DMS79 (cell line): ENCODE measurements around the gene SLC26A3.

Experiments used
- DNase-seq: peaks from one replicate; lab custom pipeline; 2025; lab: John Stamatoyannopoulos, UW

The SLC26A3 gene

DNA sequence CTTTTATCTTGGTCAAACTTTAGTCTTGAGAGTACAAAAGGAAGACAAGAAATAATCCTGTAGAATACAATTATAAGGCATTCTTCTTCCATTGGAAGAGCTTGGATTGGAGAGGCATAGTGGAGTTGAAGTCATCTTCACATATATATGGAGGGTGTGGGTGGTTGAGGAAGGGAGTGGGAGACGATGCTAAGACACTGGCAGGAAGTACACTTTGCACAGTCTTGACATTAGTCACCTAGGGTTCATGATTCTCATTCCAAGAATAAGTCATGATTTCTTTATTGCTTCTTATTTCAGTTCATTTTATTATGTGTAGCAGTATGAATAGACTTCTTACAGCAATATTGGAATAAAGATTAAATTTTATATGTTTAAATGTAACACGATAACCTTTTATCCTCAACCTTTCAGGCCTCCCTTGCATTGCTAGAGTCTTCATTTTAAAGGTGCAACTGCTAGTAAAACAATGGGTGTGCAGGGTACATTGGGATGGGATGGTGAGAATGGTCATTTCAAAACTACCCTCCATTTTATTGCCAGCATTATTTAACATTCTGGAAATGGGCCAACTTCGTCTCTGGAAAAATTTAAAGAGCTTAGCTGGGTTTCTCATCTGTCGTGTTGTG is 12.3 kb upstream of the SLC26A3 start:
- no peak for DNase-seq

DNA sequence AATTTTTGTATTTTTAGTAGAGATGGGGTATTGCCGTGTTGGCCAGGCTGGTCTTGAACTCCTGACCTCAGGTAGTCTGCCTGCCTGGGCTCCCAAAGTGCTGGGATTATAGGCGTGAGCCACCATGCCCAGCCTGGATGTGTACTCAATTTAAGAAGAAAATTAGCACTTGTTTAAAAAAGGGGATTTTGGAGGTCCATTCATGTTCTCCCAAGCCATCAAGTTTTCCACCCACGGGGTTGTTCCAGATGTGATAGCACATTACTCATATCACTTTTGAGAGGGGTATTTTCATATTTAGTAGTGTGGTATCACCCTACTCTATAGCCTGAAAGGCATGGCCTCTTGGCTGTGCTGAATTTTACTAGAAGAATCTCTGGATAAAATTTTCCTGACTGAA is 10.5 kb upstream of the SLC26A3 start:
- no peak for DNase-seq

DNA sequence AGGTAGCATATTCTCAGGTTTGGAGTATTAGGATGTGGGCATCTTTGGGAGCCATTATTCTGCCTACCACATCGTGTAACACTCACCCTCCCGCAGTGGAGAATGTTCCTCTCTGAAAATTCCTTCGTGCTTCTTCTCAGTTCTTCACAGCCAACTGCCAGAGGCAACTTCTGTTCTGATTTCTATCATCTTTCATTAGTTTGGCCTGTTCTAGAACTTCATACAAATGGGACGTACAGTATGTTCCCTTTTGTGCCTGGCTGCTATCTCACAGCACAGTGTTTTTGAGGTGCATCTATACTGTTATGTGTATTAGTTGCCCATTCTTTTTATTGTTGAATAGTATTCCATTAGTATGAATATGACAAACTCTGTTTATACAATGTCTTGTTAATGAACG is 8.9 kb upstream of the SLC26A3 start:
- DNase-seq = no peak

DNA sequence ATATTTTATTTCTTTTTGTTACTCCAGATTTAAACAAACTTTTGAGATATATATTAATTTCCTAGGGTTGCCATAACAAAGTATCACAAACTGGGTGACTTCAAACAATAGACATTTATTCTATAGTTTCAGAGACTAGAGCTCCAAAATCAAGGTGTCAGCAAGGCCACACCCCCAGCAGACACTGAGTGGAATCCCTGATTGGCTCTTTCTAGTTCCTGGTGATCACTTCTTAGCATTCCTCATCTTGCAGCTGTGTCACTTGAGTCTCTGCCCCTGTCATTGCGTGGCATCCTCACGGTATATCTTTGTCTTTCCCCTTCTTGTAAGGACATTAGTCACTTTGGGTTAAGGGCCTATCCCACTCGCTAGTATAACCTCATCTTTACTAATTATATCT is 7.6 kb upstream of the SLC26A3 start:
- DNase-seq = no peak

DNA sequence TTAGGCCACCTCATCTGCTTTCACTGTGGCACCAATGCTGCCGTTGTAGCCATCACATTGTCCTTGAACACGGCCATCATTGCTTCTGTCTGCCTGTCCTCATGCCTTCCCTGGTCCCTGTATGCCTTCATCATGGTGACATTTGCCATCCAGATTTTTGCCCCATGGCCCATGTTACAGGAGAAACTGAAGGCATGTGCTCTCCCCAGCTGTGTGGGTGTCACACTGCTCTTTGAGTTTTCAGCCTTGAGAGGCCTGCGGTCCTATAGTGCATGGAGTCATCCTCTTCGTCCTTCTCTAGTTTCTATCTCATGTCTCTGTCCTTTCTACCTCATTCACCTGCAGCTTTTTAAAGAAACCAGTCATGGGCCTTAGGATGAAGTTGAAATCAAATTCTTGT is 6.2 kb upstream of the SLC26A3 start:
- no peak for DNase-seq

DNA sequence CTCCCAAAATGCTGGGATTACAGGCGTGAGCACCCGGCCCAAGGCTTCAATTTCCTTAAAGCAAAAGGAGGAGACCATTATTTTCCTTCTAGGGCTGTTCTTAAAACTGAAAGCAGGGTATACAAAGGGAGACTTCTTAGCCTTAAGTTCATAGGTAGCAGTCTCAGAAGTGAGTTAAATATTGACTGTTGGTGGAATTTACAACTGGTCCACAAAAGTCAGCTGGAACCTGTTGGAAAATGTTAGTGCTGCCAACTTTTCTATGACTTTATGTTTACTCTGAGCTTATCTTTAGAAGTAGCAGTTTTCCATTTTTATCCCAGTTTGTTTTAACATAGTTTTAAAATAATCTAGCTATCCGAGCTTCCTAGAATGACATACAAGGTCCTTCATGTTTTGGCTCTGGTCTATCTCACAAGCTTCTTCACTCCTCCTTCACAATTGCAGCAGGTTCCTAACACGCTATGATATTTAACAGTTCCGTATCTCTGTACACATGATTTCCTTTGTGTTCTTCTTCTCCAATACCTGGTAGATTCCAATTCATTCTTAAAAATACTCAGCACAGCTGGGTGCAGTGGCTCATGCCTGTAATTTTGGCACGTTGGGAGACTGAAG is 3.3 kb downstream of the SLC26A3 start:
- no peak for DNase-seq

DNA sequence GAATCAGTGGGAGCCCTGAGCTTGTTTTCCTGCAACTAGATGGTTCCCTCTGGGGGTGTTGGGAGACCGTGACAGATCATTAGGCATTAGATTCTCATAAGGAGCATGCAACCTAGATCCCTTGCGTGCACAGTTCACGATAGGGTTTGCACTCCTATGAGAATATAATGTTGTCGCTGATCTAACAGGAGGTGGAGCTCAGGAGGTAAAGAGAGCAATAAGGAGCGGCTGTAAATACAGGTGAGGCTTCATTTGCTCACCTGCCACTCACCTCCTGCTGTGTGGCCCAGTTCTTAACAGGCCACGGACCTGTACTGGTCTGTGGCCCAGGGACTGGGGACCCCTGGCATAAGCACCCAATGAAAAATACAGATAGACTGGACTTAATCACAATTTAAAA is 10.7 kb downstream of the SLC26A3 start:
- DNase-seq = no peak

DNA sequence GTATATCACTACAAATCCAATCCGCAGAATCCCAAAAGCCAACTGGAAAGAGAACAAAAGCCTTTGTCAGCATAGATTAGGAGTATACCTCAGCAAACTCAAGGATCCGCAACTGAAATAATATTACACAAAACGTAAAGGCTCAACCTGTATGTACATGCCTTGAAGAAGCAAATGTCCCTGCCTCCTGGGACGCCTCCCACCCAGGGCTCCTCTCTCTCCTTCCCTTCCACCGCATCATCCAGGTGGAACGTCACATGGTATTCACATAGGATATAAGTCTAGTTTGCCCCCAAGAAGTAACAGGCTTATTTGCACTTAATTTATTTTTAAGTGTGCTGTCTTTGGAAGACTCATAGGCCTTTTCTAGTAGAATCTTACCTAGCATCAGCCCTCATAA is 13.4 kb downstream of the SLC26A3 start:
- DNase-seq = no peak

DNA sequence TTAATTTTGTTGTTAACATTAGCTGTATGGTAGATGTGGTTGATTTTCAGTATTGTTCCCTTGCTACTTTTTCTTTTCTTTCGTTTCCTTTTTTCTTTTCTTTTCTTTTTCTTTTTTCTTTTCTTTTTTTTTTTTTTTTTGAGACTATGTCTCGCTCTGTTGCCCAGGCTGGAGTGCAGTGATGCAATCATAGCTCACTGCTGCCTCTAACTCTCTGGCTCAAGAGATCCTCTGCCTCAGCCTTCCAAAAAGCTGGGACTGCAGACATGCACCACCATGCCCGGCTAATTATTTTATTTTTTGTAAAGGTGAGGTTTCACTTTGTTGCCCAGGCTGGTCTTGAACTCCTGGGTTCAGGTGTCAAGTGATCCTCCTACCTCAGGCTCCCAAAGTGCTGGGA is 14.4 kb downstream of the SLC26A3 start:
- no peak for DNase-seq

DNA sequence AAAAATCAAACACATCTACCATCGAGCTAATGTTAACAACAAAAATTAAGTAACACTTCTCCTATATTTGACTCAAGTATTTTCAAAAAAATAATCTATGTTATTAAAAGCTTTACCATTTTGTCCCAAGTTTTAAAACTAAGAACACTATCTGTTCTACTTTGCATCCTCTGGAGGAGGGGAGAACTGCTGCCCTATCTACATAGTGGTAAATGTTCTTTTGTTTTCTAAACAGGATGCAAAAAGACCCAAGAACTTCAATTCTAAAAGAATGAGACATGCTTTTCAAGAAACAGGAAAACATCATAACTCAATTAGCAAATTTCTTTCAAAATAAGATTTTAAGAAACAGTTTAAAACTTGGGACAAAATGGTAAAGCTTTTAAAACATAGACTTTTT is 14.8 kb downstream of the SLC26A3 start:
- DNase-seq = no peak

DNA sequence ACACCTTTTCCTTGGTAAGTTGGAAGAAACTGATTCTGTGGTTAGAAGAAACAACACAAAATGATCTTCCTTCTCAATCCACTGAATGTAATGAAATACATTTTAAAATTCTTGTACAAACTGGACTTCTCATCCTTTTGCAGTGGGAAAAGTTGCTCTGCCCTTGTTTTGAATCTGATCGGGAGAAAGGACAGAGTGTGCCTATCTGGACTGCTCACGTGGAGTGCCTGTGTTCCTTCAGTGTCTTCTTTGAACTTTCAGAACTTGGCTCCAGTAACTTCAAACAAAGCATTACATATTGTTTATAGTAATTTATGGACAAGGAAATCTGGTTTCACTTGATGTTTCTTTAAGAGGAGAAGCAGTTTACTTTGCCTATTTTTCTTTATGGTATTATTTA is 17.1 kb downstream of the SLC26A3 start:
- DNase-seq = no peak

DNA sequence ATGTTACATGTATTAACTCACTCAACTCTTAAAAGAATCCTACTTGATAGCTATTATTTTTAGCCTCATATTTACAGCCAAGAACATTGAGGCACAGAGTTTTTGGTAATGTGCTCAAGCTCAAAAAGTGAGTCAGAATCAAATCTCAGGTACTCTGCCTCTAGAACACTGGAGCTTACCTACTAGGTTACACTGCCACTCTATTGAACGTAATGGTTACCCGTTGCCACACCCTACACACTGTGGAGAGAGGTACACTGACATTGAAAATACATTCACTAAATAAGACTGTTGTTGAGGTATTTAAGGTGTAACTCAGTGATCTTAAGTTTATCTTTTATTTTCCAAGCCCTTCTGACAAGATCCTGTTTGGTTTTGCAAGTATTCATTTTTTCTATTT is 17.9 kb downstream of the SLC26A3 start:
- DNase-seq = no peak

DNA sequence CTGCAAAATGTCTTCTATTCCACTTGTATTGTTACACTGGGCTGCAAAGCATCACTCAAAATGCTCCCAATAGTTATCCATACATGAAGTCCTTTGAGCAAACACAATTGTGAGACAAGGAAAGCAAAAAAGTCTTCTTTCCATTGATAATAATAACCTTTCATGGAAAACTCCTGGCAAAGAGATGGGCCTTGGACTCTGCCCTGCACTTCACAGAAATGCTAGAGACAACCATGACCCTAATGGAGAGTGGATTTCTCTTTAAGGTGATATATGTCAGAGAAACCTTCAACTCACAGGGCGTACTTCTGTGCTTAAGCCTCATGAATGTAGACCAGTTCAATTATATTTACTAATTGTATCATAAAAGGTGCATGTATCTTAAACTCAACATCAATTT is 19.4 kb downstream of the SLC26A3 start:
- DNase-seq = no peak

DNA sequence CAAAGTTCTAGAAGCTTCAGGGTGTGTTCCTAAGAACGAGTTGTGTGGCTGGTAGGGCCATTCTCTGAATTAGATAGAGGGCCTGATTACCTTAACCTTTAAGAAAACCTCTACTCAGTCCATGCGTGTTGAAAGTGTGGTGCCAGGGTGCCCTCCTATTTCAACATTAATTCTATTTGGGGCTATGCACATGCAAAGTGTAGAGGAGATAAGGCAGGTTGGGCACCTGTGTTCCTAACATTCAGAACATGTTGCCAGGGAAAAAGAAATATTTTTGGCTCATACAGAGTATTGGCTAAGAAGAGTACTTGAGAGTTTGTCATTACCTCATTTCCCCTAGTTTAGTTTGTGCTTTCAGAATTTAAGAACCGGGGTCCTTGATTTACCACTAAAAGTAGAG is 20.6 kb downstream of the SLC26A3 start:
- DNase-seq = no peak

DNA sequence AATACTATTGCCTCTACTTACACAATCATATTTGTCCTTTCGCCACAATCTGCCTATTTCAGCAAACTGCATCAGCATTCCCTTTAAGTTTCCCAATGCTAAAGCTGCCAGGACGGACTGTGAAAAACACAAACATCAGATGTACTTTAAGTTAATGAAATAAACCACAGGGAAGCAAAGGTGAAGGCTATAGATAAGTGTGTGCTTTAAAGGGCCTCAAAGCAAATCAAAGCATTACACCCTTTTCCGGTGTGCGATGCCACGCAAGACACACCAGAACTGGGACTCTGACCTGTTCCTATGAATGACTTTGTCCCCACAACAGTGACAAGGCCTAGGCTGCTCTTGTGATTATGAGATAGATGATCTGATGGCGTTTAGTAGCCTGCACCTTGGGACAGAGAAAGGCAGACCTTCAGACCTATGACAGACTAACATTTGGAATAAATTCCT is 23.4 kb downstream of the SLC26A3 start:
- DNase-seq = no peak

DNA sequence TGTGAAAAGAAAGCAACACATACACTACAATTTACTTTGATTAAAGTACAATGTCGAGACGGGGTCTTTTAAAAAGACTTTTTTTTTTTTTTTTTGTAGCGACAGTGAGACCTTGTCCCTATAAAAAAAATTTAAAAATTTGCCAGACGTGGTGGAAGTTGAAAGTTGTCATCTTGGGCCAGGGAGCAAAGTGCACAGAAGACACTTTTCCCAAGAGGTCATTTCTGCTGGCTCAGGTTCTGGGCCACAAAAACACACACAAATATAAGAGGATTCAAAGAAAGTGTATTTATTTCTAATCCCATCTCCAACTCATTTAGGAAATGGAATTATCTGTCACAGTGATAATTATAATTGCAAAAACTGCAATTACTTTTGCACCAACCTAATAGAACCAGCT is 24.7 kb downstream of the SLC26A3 start:
- DNase-seq = no peak

DNA sequence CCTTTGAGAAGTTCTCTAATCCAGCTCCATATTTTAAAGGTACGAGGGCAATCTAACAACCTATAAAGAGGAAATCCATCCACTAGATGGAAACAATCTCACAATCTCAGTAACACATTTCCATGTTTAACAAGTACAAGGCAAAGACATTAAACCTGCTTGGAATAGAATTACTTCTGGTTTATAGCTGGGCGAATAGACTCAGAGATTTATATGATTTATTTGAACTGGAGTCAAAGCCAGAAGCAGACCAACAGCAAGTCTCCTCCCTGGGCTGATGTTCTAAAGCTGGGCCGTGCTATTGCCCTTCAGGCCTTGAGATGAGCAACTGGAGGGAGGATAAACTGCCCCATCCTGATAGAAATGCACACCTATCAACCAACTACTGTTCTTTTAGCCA is 25.3 kb downstream of the SLC26A3 start:
- DNase-seq = no peak

DNA sequence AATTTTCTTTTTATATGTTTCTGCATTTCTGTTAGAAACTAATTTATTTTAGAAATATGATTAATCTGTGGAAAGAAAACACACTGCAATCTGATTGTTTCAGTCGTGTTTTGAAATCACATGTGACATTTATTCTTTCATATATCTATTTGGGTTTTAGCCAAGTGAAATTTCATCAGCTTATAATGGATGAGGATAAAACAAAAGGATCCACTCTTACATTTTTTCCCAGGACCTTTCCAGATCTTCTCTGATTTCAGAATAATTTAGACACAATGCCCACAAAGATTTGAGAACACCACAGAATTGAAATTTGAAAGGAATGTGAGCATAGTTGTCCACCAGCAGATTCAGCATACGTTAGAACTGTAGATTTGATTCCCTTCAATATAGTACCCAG is 30.0 kb downstream of the SLC26A3 start:
- no peak for DNase-seq

DNA sequence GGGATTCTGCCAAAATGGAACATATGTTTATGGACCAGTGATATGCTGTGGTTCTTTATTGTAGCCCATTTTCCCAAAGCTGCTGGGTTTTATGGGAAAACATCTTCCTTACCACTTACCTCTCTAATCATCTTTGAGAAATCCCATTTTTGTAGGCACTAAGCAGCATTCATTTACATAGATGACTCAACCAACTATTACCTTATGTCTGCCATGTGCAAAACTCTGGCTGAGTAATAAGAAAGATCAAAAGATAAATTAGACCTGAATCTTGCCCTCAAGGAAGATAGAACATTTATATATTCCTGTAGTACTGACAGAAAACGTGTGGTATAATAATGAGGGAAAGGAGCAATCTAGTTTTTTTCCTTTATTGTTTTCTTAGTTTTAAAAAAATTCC is 34.8 kb downstream of the SLC26A3 start:
- no peak for DNase-seq

DNA sequence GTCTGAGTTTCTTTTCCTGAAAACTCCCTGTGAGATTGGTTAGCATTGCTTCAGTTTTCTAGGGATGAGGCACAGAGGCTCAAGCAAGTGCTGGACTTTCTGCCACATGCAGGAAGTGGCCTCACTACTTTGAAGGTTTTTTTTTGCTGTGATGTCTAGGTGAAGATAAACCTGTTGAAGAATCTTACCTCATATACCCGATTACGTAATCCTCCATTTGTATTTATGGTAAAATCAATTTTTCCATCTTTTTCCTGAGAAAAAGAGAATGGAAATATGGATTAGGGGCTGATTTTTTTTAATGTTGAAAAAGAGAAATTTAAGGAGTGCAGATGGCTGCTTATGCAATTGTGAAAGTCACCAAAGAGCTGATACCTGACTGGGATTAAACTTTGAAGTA is 35.6 kb downstream of the SLC26A3 start:
- DNase-seq = no peak

DNA sequence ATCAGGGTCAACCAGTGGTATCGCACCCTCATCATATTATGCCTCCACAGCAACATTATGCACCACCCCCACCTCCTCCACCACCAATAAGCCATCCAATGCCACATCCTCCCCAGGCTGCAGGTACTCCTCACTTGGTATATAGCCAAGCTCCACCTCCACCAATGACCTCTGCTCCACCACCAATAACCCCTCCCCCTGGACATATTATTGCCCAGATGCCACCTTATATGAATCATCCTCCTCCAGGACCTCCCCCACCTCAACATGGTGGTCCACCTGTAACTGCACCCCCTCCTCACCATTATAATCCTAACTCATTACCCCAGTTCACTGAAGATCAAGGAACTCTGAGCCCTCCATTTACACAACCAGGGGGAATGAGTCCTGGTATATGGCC is 44.4 kb downstream of the SLC26A3 start:
- no peak for DNase-seq

DNA sequence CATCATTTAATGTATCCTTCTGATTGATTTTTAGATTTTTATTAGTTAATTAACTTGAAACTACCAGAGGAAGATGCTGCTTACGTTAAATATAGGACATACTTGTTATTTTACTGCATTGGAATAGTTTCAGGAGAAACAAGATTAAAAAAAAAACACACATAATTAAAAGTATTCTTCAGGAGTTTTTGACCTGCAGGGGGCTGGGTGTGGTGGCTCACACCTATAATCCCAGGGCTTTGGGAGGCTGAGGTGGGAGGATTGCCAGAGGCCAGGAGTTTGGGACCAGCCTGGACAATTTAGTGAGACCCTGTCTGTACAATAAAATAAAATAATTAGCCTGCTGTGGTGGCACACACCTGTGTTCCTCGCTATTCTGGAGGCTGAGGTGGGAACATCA is 48.4 kb downstream of the SLC26A3 start:
- DNase-seq = no peak

DNA sequence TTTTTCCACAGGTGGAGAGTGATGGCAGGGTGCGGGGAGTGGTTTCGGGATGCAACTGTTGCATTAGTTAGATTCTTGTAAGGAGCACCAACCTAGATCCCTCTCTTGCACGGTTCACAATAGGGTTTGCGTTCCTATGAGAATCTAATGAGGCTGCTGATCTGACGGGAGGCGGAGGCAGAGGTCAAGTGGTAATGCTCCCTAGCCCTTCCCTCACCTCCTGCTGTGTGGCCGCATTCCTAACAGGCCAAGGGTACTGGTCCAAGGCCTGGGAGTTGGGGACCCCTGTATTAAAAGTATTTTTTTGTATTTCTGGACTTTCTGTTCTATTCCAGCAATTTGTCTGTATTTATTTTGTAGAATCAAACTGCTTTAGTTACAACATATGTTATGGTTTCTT is 51.9 kb downstream of the SLC26A3 start:
- DNase-seq = no peak

DNA sequence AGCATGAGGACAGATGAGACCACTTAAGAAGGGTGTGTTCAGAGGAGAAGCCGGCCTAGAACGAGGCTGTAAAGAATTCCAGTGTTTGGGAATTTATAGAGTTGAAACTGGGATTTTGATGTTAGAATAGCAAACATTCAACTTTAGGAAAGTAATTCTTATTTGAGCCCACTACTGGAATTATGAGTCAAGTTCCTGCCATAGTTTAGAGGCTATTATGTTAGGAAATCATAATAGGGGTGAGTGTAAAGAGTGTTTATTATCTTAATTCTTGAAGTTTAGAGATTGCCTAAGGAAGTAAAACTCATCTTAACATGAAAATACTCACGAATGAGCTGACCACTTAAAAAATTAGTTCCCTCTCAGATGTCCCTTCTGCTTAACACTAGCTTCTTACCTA is 57.0 kb downstream of the SLC26A3 start:
- DNase-seq = no peak
